Activated CD8-positive, alpha-beta T cell treated with anti-CD3 and anti-CD28 coated beads for 36 hours (primary cell): ENCODE results near the gene GSE1. TPM values are rescaled to one million over a fixed set of nuclear protein-coding genes. Genes with fewer than 3 reads are reported as not detected.

Source experiments
- ATAC-seq: fragments of 200-7000 bp; cut with Tn5 transposase; one replicate; pipeline ENCODE4 v1.10.0; 2021; ENCODE audit warnings: mild to moderate bottlenecking, moderate library complexity
- CTCF ChIA-PET: fragments of 350-600 bp; sonication (Branson Sonifier 250); formaldehyde crosslinking; loops from one replicate; lab custom pipeline; 2021; ENCODE audit warnings: antibody characterized with exemption; lab: Charles Lee
- POLR2A ChIA-PET: fragments of 350-600 bp; sonication (Branson Sonifier 250); formaldehyde crosslinking; loops from one replicate; lab custom pipeline; 2021; ENCODE audit warnings: antibody characterized with exemption; lab: Charles Lee
- DNase-seq: peaks from one replicate; pipeline ENCODE4 v3.0.0-alpha.2; 2020
- H3K27ac Mint-ChIP-seq: one replicate; pipeline ENCODE4 v1.8.0; 2021; ENCODE audit warnings: mild to moderate bottlenecking, mixed read lengths
- H3K27me3 Mint-ChIP-seq: one replicate; pipeline ENCODE4 v1.8.0; 2021; ENCODE audit warnings: mixed read lengths
- H3K36me3 Mint-ChIP-seq: one replicate; pipeline ENCODE4 v1.8.0; 2021; ENCODE audit warnings: low read depth, mixed read lengths
- H3K4me1 Mint-ChIP-seq: one replicate; pipeline ENCODE4 v1.8.0; 2021; ENCODE audit warnings: low read depth, mixed read lengths
- H3K4me3 Mint-ChIP-seq: one replicate; pipeline ENCODE4 v1.8.0; 2021; ENCODE audit warnings: mild to moderate bottlenecking, moderate library complexity, mixed read lengths
- H3K9me3 Mint-ChIP-seq: one replicate; pipeline ENCODE4 v1.8.0; 2021; ENCODE audit warnings: mixed read lengths
- CTCF ChIP-seq: fragments of 200-600 bp; IDR thresholded peaks from one replicate; pipeline ENCODE4 v1.8.0; 2022; ENCODE audit warnings: antibody characterized with exemption, mild to moderate bottlenecking
- intact Hi-C: fragments of 100-400 bp; cut with micrococcal nuclease; formaldehyde crosslinking; loops from one replicate; pipeline ENCODE4 v1.10.0; 2022
- total RNA-seq, 2 experiments: library from RNA; stranded (reverse); gene quantifications; one replicate each; pipeline ENCODE4 v1.2.3, GENCODE V29; 2021

GSE1 gene
- total RNA-seq, 2 experiments from 2014 or later, result 33.6 to 34.5 TPM

DNA sequence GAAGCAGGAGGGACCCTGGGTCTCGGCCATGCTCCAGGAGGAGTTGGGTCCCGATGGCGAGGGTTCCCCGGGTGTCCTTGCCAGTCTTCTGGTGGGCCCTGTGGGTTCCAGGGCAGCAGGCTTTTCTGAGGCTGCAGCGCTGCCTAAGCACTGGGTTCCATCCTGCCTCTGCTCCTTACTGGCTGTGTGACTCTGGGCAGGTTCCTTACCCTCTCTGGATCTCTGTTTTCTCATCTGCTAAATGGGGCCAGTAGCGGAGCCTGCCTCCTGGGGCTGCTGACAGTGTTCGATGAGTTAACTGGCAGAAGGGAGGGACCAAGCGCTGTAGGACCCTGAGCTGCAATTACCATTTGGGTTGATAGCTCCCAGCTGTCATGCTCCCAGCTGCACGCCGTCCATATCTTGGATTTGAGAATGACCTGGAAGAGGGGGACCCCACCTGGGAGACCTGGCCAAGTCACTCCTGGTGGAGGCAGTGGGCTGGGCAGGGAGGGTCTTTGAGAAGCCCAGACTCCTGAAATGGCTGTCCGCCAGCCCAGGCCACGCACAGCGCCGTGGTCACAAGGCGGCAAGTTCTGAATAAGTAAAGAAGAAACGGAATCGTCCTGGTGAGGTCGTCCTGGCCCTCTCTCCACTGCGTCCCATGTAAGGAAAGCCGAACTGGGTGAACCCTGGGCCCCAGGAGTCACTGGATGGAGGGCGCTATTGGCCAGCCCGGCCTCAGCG lies 47.2 kb upstream of the GSE1 start:
- CTCF ChIA-PET, result interaction anchor here (0.8 to 1.4 kb wide), 3 partner anchors 9 to 41 kb away, joined by 3 read pairs; no protein-coding TSS in a partner anchor
- intact Hi-C loops, result no loop called here

GRCh38 chr16:85566561-85567100 lies 46.5 kb upstream of the GSE1 start:
- Mint-ChIP-seq H3K27ac (peak overlapping the region; percentile 46), H3K4me3 (no peak overlapping the region)

More for the DNA sequence above, 47.2 kb upstream of the GSE1 start:
- POLR2A ChIA-PET, result interaction anchor here (2.1 to 3.1 kb wide), 2 partner anchors 12 to 13 kb away, joined by 8 to 28 read pairs; no protein-coding TSS in a partner anchor
- DNase-seq (no peak), ATAC-seq (no peak)
- H3K36me3 Mint-ChIP-seq, result peaks cover 14% of the 10 kb centered on the region
- H3K27me3 Mint-ChIP-seq, result no peaks in the 10 kb centered on the region
- H3K27ac Mint-ChIP-seq, result peak overlapping the region; percentile 31
- no peak overlapping the region for H3K4me3 Mint-ChIP-seq
- peaks cover 71% of the 10 kb centered on the region for H3K4me1 Mint-ChIP-seq
- TF ChIP-seq CTCF, result no peak
- peaks cover 8% of the 10 kb centered on the region for H3K9me3 Mint-ChIP-seq

GRCh38 chr16:85567101-85567866 lies 45.8 kb upstream of the GSE1 start:
- Mint-ChIP-seq H3K9me3 (peaks cover 8% of the 10 kb centered on the region), H3K4me1 (peaks cover 85% of the 10 kb centered on the region), H3K4me3 (no peak overlapping the region), H3K27ac (peak overlapping the region; percentile 75), H3K27me3 (no peaks in the 10 kb centered on the region), H3K36me3 (peaks cover 16% of the 10 kb centered on the region)
- no peak for ATAC-seq
- POLR2A ChIA-PET, result interaction anchor here (2.1 to 2.8 kb wide), 3 partner anchors 10 to 16 kb away, joined by 8 to 12 read pairs (median 10); no protein-coding TSS in a partner anchor
- DNase-seq, result peak; percentile 41
- intact Hi-C loops, result no loop called here
- CTCF ChIA-PET, result interaction anchor here (1.2 to 3.2 kb wide), 5 partner anchors 10 to 147 kb away, joined by 3 to 13 read pairs (median 7); partner anchors contain the start of gene GSE1
- TF ChIP-seq CTCF, result no peak

More at GRCh38 chr16:85566561-85567100, 46.5 kb upstream of the GSE1 start:
- Mint-ChIP-seq H3K4me1 (peaks cover 78% of the 10 kb centered on the region), H3K9me3 (peaks cover 8% of the 10 kb centered on the region), H3K27me3 (no peaks in the 10 kb centered on the region), H3K36me3 (peaks cover 14% of the 10 kb centered on the region)
- intact Hi-C loops, result no loop called here
- ATAC-seq (no peak), DNase-seq (no peak)
- no peak for TF ChIP-seq CTCF
- CTCF ChIA-PET, result interaction anchor here (1.0 to 2.4 kb wide), 3 partner anchors 13 to 146 kb away, joined by 3 to 13 read pairs (median 3); no protein-coding TSS in a partner anchor
- POLR2A ChIA-PET, result interaction anchor here (2.1 kb wide), 1 partner anchor 12 kb away, joined by 8 read pairs; no protein-coding TSS in a partner anchor

- Mint-ChIP-seq H3K27me3 (no peaks in the 10 kb centered on the region), H3K4me1 (peaks cover 80% of the 10 kb centered on the region), H3K27ac (peak overlapping the region; percentile 75), H3K9me3 (peaks cover 8% of the 10 kb centered on the region), H3K36me3 (peaks cover 17% of the 10 kb centered on the region), H3K4me3 (no peak overlapping the region)
- no peak for ATAC-seq
- POLR2A ChIA-PET, result interaction anchor here (2.1 to 2.8 kb wide), 3 partner anchors 11 to 16 kb away, joined by 8 to 12 read pairs (median 10); no protein-coding TSS in a partner anchor
- no peak for DNase-seq
- CTCF ChIA-PET, result interaction anchor here (1.2 to 3.2 kb wide), 6 partner anchors 11 to 152 kb away, joined by 3 to 13 read pairs (median 6); partner anchors contain the start of gene GSE1
- intact Hi-C loops, result no loop called here
- no peak for TF ChIP-seq CTCF
These were observed 45.2 kb upstream of the GSE1 start for GRCh38 chr16:85567935-85568334.
